SK-N-SH (cell line): ENCODE results near the gene ASCC3. TPM values are rescaled to one million over a fixed set of nuclear protein-coding genes. Genes with fewer than 3 reads are reported as not detected.

Experiments
- CTCF ChIA-PET: fragments of 300-600, 350-600 bp; formaldehyde crosslinking; extraction: SDS; loops from one replicate; lab custom pipeline; 2021; lab: Yijun Ruan, JAX
- POLR2A ChIA-PET: fragments of 350-600 bp; sonication (Branson Sonifier 250); formaldehyde crosslinking; extraction: SDS; loops from one replicate; lab custom pipeline; 2020; ENCODE audit warnings: antibody characterized with exemption, inconsistent platforms; lab: Yijun Ruan, JAX
- DNase-seq: peaks from one replicate; pipeline ENCODE4 v3.0.0; 2012
- H2AFZ ChIP-seq: fragments of 200-600 bp; sonication (generic); 2 replicates; pipeline ENCODE4 v1.8.1; 2016; ENCODE audit warnings: antibody characterized with exemption, mild to moderate bottlenecking, low read depth
- H3F3A ChIP-seq: fragments of 200-600 bp; sonication (generic); replicated peaks from 2 replicates; pipeline ENCODE3; 2016; ENCODE audit warnings: antibody characterized with exemption, mild to moderate bottlenecking; ENCODE audit not compliant: insufficient read depth
- H3K27ac ChIP-seq, 2 experiments: fragments of 200-500 bp in 1 of 2; fragments of 200-600 bp in 1 of 2; sonication (Bioruptor generic) in 1 of 2; sonication (generic), shearing (Covaris generic) in 1 of 2; 2 replicates each; pipeline versions ENCODE4 v1.5.1 to v1.6.1; 2014 to 2016; ENCODE audit warnings: low read depth in 2 of 2, inconsistent platforms in 1 of 2, low read length in 1 of 2, mild to moderate bottlenecking in 1 of 2, mixed read lengths in 1 of 2
- H3K27me3 ChIP-seq: fragments of 200-600 bp; sonication (generic), shearing (Covaris generic); 2 replicates; pipeline ENCODE4 v1.6.1; 2016; ENCODE audit warnings: mixed run types; ENCODE audit not compliant: insufficient read depth
- H3K36me3 ChIP-seq, 2 experiments: fragments of 200-500 bp in 1 of 2; fragments of 200-600 bp in 1 of 2; sonication (Bioruptor generic) in 1 of 2; sonication (generic) in 1 of 2; replicated peaks in 1 of 2; 2 replicates each; pipeline versions ENCODE3 to v1.5.1; 2014 to 2016; ENCODE audit warnings: low read length in 1 of 2, mild to moderate bottlenecking in 1 of 2; ENCODE audit not compliant: insufficient read depth in 2 of 2, control insufficient read depth in 1 of 2
- H3K4me1 ChIP-seq, 2 experiments: fragments of 200-500 bp in 1 of 2; fragments of 200-600 bp in 1 of 2; sonication (Bioruptor generic) in 1 of 2; sonication (generic), shearing (Covaris generic) in 1 of 2; 2 replicates each; pipeline versions ENCODE4 v1.5.1 to v1.6.1; 2014 to 2016; ENCODE audit warnings: low read depth in 1 of 2, low read length in 1 of 2, mixed run types in 1 of 2; ENCODE audit not compliant: insufficient read depth in 2 of 2, control insufficient read depth in 1 of 2
- H3K4me2 ChIP-seq: fragments of 200-600 bp; sonication (generic), shearing (Covaris generic); 2 replicates; pipeline ENCODE4 v1.6.1; 2017; ENCODE audit warnings: mixed run types
- H3K4me3 ChIP-seq, 2 experiments: fragments of 200-500 bp in 1 of 2; fragments of 200-600 bp in 1 of 2; sonication (Bioruptor generic) in 1 of 2; sonication (generic), shearing (Covaris generic) in 1 of 2; 2 replicates each; pipeline versions ENCODE4 v1.5.1 to v1.8.1; 2014 to 2016; ENCODE audit warnings: low read depth in 2 of 2, inconsistent platforms in 1 of 2, low read length in 1 of 2, mild to moderate bottlenecking in 1 of 2, mixed read lengths in 1 of 2, moderate library complexity in 1 of 2
- H3K79me2 ChIP-seq: fragments of 200-600 bp; sonication (generic); 2 replicates; pipeline ENCODE4 v1.8.1; 2017; ENCODE audit warnings: mild to moderate bottlenecking; ENCODE audit not compliant: insufficient read depth
- H3K9ac ChIP-seq: fragments of 200-600 bp; sonication (generic); 2 replicates; pipeline ENCODE4 v1.6.1; 2017; ENCODE audit warnings: mixed run types
- H3K9me2 ChIP-seq: fragments of 200-600 bp; sonication (generic); 2 replicates; pipeline ENCODE4 v1.6.1; 2017; ENCODE audit warnings: mixed run types
- H3K9me3 ChIP-seq: fragments of 200-600 bp; sonication (generic); 2 replicates; pipeline ENCODE4 v1.6.1; 2017; ENCODE audit warnings: mixed run types, mild to moderate bottlenecking, moderate library complexity
- H4K20me1 ChIP-seq: fragments of 200-600 bp; sonication (generic); 2 replicates; pipeline ENCODE4 v1.6.1; 2017; ENCODE audit warnings: mild to moderate bottlenecking, mixed run types; ENCODE audit not compliant: insufficient read depth
- CHD2 ChIP-seq: fragments of 150-350 bp; IDR thresholded peaks from 2 replicates; pipeline ENCODE4 v1.6.1; 2018; ENCODE audit warnings: low read length; ENCODE audit not compliant: partially characterized antibody
- ELF1 ChIP-seq: IDR thresholded peaks from 2 replicates; pipeline ENCODE4 v1.4.0; 2012
- EP300 ChIP-seq, 2 experiments: IDR thresholded peaks; 2 replicates each; pipeline versions ENCODE4 v1.4.0 to v1.6.1; 2012; ENCODE audit warnings: borderline replicate concordance in 1 of 2, low read depth in 1 of 2, low read length in 1 of 2
- EZH2phosphoT487 ChIP-seq: fragments of 200-600 bp; sonication (generic); IDR thresholded peaks from 2 replicates; pipeline ENCODE4 v1.6.1; 2017; ENCODE audit warnings: low read depth, mixed run types, mild to moderate bottlenecking, antibody characterized with exemption, moderate library complexity, borderline replicate concordance
- FOSL2 ChIP-seq: IDR thresholded peaks from 2 replicates; pipeline ENCODE4 v1.4.0; 2012; ENCODE audit warnings: low read depth, mild to moderate bottlenecking, moderate library complexity, borderline replicate concordance
- FOXJ3 ChIP-seq: sonication (generic); formaldehyde crosslinking; IDR thresholded peaks from 2 replicates; pipeline ENCODE4 v1.5.1; 2020; ENCODE audit warnings: mild to moderate bottlenecking, missing genetic modification reagents
- FOXM1 ChIP-seq: IDR thresholded peaks from 2 replicates; pipeline ENCODE4 v1.4.0; 2012; ENCODE audit warnings: low read depth, mild to moderate bottlenecking
- GABPA ChIP-seq: IDR thresholded peaks from 2 replicates; pipeline ENCODE4 v1.4.0; 2012; ENCODE audit warnings: low read depth, mild to moderate bottlenecking
- NRF1 ChIP-seq: IDR thresholded peaks from 2 replicates; pipeline ENCODE4 v1.6.1; 2012; ENCODE audit warnings: low read depth, mild to moderate bottlenecking, low read length
- POLR2AphosphoS5 ChIP-seq: IDR thresholded peaks from 2 replicates; pipeline ENCODE4 v1.6.1; 2012; ENCODE audit warnings: low read depth, low read length
- RAD21 ChIP-seq: IDR thresholded peaks from 2 replicates; pipeline ENCODE4 v1.6.1; 2012; ENCODE audit warnings: mild to moderate bottlenecking, low read length
- RCOR1 ChIP-seq: fragments of 150-350 bp; IDR thresholded peaks from 2 replicates; pipeline ENCODE4 v1.6.1; 2017; ENCODE audit warnings: antibody characterized with exemption, low read length
- RFX5 ChIP-seq: IDR thresholded peaks from 2 replicates; pipeline ENCODE4 v1.6.1; 2012; ENCODE audit warnings: mild to moderate bottlenecking, improper control_type of control experiment, low read length
- RXRA ChIP-seq: IDR thresholded peaks from 2 replicates; pipeline ENCODE4 v1.4.0; 2012; ENCODE audit warnings: low read depth, mild to moderate bottlenecking, borderline replicate concordance
- SIN3A ChIP-seq: IDR thresholded peaks from 2 replicates; pipeline ENCODE4 v1.6.1; 2012; ENCODE audit warnings: low read depth, mild to moderate bottlenecking, low read length, moderate library complexity, borderline replicate concordance
- SMC3 ChIP-seq: IDR thresholded peaks from 2 replicates; pipeline ENCODE4 v1.6.1; 2012; ENCODE audit warnings: low read depth, low read length, improper control_type of control experiment
- TEAD4 ChIP-seq: IDR thresholded peaks from 2 replicates; pipeline ENCODE4 v1.4.0; 2012; ENCODE audit warnings: mild to moderate bottlenecking, borderline replicate concordance; ENCODE audit not compliant: insufficient read depth
- WGBS: methylation state at CpG from one replicate; pipeline ENCODE4 v1.1.6; 2017; ENCODE audit warnings: low lambda C conversion rate; 5-methylcytosine and 5-hydroxymethylcytosine counted together
- polyA plus RNA-seq, 3 experiments: library from polyadenylated mRNA; depleted of rRNA; stranded (reverse); fragments of >200 nt; gene quantifications; 2 replicates each; pipeline ENCODE4 v1.2.3, GENCODE V29; 2012
- TF ChIP-seq, protein P1 (sequence below): IDR thresholded peaks from 2 replicates; pipeline ENCODE4 v1.6.1; 2012; ENCODE audit warnings: mild to moderate bottlenecking, low read depth, low read length, moderate library complexity
- TF ChIP-seq, protein P2 (sequence below): IDR thresholded peaks from 2 replicates; pipeline ENCODE4; 2012
- TF ChIP-seq, protein P3 (sequence below): IDR thresholded peaks from 2 replicates; pipeline ENCODE4 v1.4.0; 2012; ENCODE audit warnings: low read depth, borderline replicate concordance

ASCC3 gene
- polyA plus RNA-seq, 1 of the 3 experiments (the other 2 are of a cell fraction): 17.9 TPM

DNA sequence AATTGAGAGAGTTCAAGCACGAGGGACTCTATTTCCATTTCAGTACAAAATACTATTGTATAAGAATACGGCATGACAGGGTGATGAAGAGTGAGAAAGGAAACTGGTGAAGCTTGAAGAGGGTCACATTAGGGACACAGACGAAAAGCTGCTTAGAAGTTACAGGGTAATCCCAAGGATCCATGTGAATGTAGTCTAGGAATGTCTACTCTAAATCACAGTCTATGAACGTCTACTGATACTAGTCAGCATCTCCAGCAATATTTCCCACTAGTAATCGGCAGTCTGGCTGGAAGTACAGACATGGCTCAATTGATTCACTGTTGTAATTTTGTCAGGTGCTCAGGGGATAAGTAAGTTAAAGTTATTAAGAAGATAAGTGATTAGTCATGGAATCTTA is 156.4 kb downstream of the ASCC3 start (continued):
- TF ChIP-seq RCOR1: no peak

DNA sequence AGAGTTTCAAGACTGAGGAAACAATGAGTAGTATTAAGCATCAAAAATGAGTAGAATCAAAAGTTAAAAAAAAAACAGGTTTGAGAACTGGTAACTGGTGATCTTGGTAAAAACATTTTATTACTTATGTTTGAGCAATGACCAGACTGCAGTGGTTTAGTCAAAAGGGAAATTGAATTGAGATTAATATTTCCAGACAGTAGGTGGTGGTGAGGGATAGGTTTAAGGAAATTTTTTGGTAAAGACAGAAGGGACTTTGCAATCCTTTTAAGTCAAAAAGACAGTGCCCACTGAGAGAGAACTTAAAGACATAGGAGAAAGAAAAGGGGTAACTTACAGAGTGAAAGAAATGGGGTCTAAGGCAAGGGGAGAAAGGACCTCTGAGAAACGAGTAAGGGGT is 156.9 kb downstream of the ASCC3 start:
- TF ChIP-seq EZH2phosphoT487 (no peak), RFX5 (no peak), FOXJ3 (CRISPR knock-in tag) (no peak), RAD21 (no peak), SMC3 (no peak), NRF1 (no peak), EP300 (IDR thresholded peaks at IDR 0.05; ENCODE audit: borderline replicate concordance in 1 of 2, low read depth in 1 of 2, low read length in 1 of 2) (no peak), SIN3A (no peak), GABPA (no peak), RXRA (no peak), ELF1 (no peak), CHD2 (no peak), FOSL2 (no peak), POLR2AphosphoS5 (no peak), TEAD4 (no peak), FOXM1 (no peak)
- TF ChIP-seq, protein P1, sequence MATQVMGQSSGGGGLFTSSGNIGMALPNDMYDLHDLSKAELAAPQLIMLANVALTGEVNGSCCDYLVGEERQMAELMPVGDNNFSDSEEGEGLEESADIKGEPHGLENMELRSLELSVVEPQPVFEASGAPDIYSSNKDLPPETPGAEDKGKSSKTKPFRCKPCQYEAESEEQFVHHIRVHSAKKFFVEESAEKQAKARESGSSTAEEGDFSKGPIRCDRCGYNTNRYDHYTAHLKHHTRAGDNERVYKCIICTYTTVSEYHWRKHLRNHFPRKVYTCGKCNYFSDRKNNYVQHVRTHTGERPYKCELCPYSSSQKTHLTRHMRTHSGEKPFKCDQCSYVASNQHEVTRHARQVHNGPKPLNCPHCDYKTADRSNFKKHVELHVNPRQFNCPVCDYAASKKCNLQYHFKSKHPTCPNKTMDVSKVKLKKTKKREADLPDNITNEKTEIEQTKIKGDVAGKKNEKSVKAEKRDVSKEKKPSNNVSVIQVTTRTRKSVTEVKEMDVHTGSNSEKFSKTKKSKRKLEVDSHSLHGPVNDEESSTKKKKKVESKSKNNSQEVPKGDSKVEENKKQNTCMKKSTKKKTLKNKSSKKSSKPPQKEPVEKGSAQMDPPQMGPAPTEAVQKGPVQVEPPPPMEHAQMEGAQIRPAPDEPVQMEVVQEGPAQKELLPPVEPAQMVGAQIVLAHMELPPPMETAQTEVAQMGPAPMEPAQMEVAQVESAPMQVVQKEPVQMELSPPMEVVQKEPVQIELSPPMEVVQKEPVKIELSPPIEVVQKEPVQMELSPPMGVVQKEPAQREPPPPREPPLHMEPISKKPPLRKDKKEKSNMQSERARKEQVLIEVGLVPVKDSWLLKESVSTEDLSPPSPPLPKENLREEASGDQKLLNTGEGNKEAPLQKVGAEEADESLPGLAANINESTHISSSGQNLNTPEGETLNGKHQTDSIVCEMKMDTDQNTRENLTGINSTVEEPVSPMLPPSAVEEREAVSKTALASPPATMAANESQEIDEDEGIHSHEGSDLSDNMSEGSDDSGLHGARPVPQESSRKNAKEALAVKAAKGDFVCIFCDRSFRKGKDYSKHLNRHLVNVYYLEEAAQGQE: no peak
- TF ChIP-seq, protein P2, sequence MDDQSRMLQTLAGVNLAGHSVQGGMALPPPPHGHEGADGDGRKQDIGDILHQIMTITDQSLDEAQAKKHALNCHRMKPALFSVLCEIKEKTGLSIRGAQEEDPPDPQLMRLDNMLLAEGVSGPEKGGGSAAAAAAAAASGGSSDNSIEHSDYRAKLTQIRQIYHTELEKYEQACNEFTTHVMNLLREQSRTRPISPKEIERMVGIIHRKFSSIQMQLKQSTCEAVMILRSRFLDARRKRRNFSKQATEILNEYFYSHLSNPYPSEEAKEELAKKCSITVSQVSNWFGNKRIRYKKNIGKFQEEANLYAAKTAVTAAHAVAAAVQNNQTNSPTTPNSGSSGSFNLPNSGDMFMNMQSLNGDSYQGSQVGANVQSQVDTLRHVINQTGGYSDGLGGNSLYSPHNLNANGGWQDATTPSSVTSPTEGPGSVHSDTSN: no peak
- TF ChIP-seq, protein P3, sequence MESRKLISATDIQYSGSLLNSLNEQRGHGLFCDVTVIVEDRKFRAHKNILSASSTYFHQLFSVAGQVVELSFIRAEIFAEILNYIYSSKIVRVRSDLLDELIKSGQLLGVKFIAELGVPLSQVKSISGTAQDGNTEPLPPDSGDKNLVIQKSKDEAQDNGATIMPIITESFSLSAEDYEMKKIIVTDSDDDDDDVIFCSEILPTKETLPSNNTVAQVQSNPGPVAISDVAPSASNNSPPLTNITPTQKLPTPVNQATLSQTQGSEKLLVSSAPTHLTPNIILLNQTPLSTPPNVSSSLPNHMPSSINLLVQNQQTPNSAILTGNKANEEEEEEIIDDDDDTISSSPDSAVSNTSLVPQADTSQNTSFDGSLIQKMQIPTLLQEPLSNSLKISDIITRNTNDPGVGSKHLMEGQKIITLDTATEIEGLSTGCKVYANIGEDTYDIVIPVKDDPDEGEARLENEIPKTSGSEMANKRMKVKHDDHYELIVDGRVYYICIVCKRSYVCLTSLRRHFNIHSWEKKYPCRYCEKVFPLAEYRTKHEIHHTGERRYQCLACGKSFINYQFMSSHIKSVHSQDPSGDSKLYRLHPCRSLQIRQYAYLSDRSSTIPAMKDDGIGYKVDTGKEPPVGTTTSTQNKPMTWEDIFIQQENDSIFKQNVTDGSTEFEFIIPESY: no peak
- H3K4me2 ChIP-seq: no peak overlapping the region

More for the DNA sequence above, 156.9 kb downstream of the ASCC3 start:
- Histone ChIP-seq H3K36me3 (peaks cover 8 to 30% of the 10 kb centered on the region in 2 experiments), H3K9ac (no peak overlapping the region), H3K79me2 (no peaks in the 10 kb centered on the region; the same call in 1 of the 2 replicates), H3K9me3 (no peaks in the 10 kb centered on the region), H3K4me3 (no peak overlapping the region), H3K4me1 (peaks cover 0 to 8% of the 10 kb centered on the region in 2 experiments; a peak in 2 of 4 replicates), H3F3A (peaks cover 5% of the 10 kb centered on the region), H3K27ac (no peak overlapping the region), H3K9me2 (no peaks in the 10 kb centered on the region), H2AFZ (no peak overlapping the region), H3K27me3 (no peaks in the 10 kb centered on the region), H4K20me1 (no peaks in the 10 kb centered on the region)
- POLR2A ChIA-PET: no interaction called here
- DNase-seq: no peak
- CTCF ChIA-PET: no interaction called here
- 89% methylated on average over 1 of the region's 1 CpG for WGBS
